ENCODE measurements around the gene COA8. TPM values are rescaled to one million over a fixed set of nuclear protein-coding genes. Genes with fewer than 3 reads are reported as not detected.

COA8 gene
- total and polyA plus RNA-seq, 9 of the 15 experiments (the other 6 are each of a cell fraction or from before 2014, with no cell fraction given): 5.0 to 35.3 (median 25.7) TPM

- 0 out of 2 replicates have a peak, but pooled peaks have one; percentile 21 for TF ChIP-seq TFAP4 (CRISPR knock-in tag; IDR thresholded peaks at IDR 0.05; ENCODE audit: borderline replicate concordance)
- no peak for TF ChIP-seq RNF219 (CRISPR knock-in tag; IDR thresholded peaks at IDR 0.05)
- TF ChIP-seq, protein P1, sequence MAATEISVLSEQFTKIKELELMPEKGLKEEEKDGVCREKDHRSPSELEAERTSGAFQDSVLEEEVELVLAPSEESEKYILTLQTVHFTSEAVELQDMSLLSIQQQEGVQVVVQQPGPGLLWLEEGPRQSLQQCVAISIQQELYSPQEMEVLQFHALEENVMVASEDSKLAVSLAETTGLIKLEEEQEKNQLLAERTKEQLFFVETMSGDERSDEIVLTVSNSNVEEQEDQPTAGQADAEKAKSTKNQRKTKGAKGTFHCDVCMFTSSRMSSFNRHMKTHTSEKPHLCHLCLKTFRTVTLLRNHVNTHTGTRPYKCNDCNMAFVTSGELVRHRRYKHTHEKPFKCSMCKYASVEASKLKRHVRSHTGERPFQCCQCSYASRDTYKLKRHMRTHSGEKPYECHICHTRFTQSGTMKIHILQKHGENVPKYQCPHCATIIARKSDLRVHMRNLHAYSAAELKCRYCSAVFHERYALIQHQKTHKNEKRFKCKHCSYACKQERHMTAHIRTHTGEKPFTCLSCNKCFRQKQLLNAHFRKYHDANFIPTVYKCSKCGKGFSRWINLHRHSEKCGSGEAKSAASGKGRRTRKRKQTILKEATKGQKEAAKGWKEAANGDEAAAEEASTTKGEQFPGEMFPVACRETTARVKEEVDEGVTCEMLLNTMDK (IDR thresholded peaks at IDR 0.05; ENCODE audit: borderline replicate concordance, insufficient read depth, low read depth, low read length, poor library complexity, severe bottlenecking): peak; percentile 56
- TF ChIP-seq VEZF1 (CRISPR knock-in tag; IDR thresholded peaks at IDR 0.05): peak; percentile 58; the same call in 1 of the 2 replicates
- peak in 1 of 2 experiments; percentile 35; a peak in 1 of 4 replicates for TF ChIP-seq MAZ (CRISPR knock-in tag; conservative IDR thresholded peaks at IDR 0.05 in 1 of 2, IDR thresholded peaks at IDR 0.05 in 1 of 2)
- TF ChIP-seq, protein P2, sequence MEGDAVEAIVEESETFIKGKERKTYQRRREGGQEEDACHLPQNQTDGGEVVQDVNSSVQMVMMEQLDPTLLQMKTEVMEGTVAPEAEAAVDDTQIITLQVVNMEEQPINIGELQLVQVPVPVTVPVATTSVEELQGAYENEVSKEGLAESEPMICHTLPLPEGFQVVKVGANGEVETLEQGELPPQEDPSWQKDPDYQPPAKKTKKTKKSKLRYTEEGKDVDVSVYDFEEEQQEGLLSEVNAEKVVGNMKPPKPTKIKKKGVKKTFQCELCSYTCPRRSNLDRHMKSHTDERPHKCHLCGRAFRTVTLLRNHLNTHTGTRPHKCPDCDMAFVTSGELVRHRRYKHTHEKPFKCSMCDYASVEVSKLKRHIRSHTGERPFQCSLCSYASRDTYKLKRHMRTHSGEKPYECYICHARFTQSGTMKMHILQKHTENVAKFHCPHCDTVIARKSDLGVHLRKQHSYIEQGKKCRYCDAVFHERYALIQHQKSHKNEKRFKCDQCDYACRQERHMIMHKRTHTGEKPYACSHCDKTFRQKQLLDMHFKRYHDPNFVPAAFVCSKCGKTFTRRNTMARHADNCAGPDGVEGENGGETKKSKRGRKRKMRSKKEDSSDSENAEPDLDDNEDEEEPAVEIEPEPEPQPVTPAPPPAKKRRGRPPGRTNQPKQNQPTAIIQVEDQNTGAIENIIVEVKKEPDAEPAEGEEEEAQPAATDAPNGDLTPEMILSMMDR (IDR thresholded peaks at IDR 0.05 in 2 of 3, conservative IDR thresholded peaks at IDR 0.05 in 1 of 3; ENCODE audit: insufficient read depth in 2 of 3, low read depth in 1 of 3, low read length in 3 of 3): peak; percentile 70 to 87 (median 74)
- TF ChIP-seq CREM (IDR thresholded peaks at IDR 0.05; ENCODE audit: low read depth): 0 out of 2 replicates have a peak, but pooled peaks have one; percentile 16
Observed at GRCh38 chr14:103518422-103519042, 44.2 kb upstream of the COA8 start (continued).
